Activated CD4-positive, alpha-beta T cell treated with anti-CD3 and anti-CD28 coated beads, Interleukin-2, Interleukin-4, amounts not matched to agents 100 ng/mL and 50 ng/mL, durations not matched to agents 16 hours and 8 hours (primary cell): ENCODE measurements around the gene HYOU1.
"Not testable (repeated sequence)": the region's sequence is repeated elsewhere in the genome, so short reads cannot be mapped to it uniquely, and the experiment has no call there.

Source experiments
- DNase-seq: peaks from one replicate; pipeline ENCODE4 v3.0.0-alpha.2; 2020; ENCODE audit warnings: low spot score

Gene HYOU1

DNA sequence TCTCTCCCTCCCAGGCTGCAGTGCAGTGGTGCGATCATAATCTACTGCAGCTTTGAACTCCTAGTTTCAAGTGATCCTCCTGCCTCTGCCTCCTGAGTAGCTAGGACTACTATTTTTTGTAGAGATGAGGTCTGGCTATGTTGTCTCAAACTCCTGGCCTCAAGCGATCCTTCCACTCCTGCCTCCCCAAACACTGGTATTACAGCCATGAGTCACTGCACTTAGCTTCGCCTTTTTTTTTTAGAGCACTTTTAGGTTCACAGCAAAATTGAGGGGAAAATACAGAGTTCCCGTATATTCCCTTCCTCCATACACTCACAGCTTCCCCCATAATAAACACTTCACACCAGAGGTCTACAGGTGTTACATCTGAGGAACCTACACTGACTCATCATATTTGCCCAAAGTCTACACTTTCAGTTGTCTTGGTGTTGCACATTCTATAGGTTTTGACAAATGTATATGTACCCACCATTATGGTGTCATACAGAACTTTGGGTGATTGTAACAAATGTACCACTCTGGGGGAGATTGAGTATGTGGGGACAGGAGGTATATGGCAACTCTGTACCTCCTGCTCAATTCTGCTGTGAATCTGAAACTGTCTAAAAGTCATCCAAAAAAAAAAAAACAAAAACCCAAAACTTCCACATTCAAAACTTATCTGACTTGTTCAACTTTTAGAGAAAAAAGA, 15.0 kb downstream of the HYOU1 start:
- no peak for DNase-seq

DNA sequence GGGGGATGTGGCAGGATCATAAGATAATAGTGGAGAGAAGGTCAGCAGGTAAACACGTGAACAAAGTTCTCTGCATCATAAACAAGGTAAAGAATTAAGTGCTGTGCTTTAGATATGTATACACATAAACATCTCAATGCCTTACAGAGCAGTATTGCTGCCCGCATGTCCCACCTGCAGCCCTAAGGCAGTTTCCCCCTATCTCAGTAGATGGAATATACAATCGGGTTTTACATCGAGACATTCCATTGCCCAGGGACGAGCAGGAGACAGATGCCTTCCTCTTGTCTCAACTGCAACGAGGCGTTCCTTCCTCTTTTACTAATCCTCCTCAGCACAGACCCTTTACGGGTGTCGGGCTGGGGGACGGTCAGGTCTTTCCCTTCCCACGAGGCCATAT, 17.5 kb downstream of the HYOU1 start:
- DNase-seq, result not testable (repeated sequence)

DNA sequence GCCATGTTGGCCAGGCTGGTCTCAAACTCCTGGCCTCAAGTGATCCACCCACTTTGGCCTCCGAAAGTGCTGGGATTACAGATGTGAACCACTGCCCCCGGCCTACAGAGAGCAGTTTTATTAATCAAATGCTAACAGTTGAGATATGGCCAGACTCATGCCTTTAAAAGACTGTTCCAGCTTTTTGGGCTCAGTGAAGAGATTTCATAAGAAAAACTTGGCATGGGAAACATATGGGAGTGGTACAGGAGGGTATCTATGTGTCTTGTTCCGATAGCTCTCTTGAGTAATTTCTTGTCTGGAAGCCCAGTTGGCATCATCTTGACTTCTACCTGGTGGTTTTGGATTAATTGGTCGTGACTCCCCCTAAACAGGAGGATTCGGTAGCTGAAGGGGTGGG, 18.1 kb downstream of the HYOU1 start:
- no peak for DNase-seq

DNA sequence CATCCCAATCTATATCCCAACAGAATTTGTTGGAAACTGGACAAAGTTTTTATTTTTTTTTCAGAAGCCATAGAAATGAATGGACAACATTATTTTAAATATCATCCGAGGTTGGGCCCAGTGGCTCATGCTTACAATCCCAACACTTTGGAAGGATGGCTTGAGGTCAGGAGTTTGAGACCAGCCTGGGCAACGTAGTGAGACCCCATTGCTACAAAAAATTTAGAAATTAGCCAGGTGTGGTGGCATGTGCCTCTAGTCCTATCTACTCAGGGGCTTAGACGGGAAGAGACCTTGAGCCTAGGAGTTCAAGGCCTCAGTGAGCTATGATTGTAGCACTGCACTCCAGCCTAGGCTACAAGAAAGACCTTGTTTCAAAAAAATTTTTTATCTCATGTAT, 22.2 kb downstream of the HYOU1 start:
- no peak for DNase-seq

DNA sequence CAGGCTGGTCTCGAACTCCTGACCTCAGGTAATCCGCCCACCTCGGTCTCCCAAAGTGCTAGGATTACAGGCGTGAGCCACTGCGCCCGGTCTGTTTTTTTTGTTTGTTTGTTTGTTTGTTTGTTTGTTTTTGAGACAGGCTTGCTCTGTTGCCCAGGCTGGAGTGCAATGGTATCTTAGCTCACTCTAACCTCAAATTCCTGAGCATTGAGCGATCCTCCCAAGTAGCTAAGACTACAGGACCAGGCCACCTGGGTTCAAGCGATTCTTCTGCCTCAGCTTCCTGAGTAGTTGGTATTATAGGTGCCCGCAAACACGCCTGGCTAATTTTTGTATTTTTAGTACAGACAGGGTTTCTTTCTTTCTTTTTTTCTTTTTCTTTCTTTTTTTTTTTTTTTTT, 23.6 kb downstream of the HYOU1 start:
- DNase-seq, result not testable (repeated sequence)

DNA sequence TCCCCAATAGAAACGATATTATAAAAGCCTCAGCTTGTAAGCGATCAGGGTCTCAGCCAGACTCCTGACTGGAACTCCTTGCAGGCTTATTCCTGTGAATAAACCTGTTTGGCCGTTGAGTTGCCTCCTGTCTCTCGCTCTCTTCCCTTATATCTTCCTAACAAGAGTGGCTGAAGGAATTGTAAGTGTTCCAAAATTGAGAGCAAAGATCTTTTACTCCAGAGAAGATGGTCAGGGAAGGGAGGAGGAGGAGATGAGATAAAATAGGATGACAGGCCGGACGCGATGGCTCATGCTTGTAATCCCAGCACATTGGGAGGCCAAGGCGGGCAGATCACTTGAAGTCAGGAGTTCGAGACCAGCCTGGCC, 25.1 kb downstream of the HYOU1 start:
- DNase-seq, result no peak

DNA sequence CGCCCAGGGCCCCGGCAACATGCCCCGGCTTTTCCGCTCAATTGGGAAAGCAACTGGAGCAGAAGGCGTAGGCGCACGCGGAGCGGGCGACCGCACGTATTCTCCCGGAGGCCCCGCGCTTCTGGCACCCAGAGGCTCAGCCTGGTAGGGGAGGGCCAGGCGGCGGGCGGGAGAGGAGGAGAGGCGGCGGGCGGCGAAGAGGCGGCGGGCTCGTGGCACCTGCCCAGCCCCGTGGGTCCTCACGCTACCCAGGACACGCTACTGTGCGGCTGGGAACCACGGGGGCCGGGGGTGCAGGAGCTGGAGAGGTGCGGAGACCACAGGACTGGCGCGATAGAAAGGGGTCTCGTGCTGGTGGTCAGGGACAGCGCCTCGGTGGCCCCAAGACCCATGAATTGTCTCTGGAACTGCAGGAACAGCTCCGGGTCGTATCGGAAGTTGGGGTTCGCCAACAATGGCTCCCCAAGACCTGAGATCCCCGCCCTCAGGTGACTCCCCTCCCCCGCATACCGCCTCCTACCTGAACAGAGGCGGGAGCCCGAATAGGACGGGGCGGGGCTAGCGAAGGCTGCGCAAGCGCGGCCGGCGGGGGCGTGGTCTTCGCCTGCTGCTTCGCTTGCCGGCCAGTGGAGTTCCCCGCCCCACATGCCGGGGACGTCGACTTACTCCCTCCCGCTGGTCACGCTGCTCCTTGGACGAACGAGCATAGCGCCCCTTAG, 26.5 kb downstream of the HYOU1 start, which contains the start of gene SLC37A4:
Gene SLC37A4 (minus strand): TSS at position 549 of the 719 bp plus-strand sequence.
- peak; percentile 98 for DNase-seq

DNA sequence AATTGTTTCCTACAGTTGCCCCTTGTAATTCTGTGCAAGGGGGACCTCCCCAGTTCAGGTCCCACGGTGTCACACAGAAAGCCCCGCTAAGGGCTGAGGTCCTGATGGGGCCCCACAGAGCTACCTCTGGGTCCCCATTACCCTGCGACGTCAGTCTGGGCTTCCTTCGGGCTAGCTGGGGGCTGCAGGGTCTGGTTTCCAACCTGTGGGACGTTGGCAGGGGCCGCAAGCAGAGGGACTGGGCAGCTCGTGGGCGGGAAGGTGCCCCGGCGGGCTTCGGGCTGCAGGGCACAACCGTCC, 27.0 kb downstream of the HYOU1 start:
- no peak for DNase-seq

DNA sequence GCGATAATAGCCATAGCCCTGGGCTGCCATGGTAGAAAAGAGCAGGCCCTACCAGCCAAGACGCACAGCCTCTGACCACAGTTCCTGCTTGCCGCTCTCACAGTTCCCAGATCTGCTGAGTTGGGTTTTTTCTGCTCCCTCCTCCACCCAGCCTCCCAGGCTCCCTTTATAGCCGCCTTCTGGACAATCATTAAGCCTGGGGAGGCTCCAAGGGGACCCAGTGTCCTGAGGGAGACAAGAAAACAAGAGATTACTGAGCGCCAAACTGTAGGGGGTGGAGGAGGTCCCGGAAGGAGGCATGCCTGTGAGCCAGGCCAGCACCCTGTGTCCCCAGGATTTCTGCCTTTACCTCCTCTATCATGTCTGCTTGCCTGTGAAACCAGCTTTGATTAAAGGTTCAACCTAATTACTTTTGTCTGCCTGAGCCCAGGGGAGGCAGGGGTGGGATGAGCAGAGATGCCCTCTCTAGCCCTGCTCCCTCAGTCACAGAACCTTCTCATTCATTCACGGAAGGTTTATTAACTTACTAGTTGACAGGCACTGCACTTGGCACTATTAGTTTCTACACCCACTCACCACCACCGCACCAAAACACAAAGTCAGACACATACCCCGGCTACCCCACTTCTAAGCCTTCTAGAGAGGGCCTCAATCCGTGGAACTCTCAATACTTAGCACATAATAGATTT, 27.5 kb downstream of the HYOU1 start:
- DNase-seq, result no peak

DNA sequence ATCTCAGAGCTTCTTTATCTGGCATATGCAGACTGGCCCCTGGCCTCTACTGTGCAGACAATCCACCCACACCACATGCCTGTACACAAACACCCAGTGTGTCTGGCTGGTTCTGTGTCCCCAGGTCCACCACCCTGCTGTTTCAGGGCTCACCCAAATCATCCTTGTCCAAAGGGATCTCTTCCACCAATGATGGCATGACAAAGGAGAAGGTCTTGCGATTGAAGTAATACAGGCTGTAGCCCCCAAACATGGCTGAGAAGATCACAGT, 28.0 kb downstream of the HYOU1 start:
- no peak for DNase-seq

DNA sequence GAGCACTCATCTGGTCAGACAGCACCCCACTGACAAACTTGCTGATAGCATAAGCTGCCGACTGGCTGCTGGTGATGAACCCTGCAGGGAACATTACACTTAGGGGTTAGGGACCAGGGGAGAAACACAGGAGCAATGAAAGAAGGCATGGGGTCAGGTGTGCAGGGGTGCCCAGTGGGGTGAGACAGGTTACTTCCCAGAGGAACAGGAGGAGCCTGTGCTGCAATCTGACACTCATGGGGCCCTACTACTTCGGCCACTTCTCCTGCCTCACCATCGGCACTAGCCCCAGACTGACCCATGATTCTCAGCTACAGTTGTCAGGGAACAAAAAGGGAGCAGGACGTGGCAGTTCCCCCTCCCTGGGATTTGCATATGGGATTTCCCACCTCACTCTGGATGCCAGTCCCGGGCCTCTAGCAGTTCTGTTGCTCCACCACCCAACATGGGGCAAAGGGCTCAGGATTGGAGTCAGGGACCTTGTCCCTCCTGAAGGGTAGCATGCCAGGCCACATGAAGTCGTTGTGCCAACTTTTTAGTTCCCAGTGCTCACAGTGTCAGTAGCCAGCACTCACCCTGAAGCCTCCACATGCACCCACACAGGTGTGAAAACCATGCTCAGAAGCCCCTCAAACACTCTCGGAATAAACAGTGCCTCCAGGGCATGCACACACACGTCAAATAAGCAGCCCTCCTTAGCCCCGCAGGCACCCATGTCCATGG, 28.5 kb downstream of the HYOU1 start:
- no peak for DNase-seq

DNA sequence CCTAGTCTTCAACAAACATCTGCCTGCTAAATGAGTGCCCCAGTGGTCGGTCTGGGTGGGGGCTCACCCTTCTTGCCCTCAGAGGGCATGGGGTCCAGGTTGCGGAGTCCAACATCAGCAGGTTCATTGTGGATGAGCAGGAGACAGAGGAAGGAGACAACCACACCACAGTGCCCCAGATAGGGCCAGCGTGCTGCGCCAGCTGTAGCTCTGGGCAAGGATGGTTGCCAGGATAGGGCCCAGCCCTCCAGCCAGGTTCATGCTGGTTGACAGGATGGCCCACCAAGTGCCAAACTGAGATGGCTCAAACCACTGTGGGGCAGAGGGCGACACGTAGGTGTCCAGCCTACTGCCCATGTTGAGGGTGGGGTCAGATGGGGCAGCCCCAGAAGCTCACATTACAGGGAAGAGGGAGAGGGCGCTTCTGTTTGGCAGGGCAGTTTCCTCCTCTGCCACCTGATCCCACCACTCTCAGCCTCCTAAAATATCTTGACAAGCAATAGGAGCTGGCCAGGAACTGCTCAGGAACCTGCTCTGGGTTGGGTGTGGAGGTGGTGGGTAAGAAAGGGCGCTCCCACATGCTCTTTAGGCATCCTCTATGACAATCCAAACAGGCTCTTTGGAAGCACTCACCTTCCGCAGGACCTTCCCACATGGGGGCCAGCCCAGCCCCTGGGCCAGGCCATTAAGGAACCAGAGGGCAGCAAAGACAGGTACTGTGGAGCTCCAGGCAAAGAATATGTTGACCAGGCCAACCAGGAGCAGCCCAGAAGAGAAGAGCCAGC, 29.3 kb downstream of the HYOU1 start:
- DNase-seq, result no peak

DNA sequence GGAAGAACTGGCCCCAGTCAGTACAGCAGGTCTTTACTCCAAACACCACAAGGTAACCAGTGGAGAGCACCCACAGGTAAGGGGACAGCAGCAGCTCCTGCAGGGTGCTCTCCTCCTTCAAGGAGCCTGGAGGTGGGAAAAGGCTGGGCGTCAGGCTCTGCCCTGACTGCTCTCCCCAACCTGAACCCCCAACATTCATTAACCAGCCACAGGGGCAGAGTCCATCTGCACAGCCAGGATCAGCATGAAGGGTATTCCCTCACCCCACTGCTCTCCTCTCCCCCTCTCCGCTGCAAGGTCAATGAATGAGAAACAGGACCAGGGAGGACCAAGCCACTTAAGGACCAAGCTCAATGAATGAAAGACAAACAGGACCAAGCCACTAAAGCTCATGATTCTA, 30.0 kb downstream of the HYOU1 start:
- DNase-seq, result no peak

DNA sequence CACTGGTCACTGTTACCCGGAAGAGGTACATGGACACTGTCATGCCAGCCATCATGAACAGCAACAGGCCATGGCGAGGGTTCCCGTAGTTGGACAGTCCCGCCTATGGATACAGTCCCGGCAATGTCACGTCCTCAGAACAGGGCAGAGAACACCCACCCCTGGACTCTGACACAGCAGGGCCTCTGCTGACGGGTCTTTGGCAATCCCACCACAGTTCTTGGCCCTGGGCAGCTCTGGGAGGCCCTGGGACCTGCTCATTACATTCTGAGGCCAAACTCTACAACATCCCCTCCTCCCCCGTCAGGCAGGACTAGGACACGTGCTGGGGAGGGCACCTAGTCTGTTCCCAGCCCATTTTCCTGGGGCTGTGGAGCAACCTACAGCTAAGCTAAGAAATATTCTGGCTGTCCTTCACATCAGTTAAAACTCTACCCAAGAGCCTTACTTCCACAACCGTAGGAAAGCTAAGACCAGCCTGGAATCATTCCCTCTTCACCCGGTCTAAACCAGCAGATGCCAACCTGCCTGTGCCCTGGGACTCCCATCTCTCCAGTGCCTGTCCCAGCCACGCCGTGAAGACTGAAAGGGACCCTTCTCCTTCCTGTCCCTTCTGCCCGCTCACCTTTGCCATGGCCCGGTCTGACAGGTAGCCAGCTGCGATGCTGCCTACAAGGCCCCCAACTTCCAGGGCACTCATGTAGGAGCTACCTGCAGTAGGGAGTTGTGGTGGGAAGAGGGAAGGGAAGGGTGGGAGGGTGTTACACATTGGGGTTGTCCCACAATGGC, 30.8 kb downstream of the HYOU1 start:
- no peak for DNase-seq

DNA sequence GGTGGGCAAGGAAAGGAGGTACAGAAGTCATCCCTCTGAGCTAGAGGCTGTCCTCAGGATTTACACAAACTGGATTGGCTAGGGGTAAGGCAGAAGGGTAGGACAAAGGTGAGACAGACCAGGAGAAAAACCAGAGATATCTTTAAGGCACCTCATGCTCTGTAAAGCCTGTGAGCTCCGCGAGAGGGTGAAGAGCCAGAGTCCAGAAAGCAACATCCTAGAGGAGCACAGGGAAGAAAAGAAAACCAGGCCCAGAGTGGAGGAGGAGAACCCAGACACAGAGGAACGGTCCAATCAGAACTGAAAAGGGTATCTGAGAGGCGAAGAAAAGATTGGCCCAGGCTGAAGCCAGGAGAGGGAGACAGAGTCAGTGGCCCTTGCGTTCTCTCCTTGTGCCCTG, 31.5 kb downstream of the HYOU1 start:
- DNase-seq, result no peak

DNA sequence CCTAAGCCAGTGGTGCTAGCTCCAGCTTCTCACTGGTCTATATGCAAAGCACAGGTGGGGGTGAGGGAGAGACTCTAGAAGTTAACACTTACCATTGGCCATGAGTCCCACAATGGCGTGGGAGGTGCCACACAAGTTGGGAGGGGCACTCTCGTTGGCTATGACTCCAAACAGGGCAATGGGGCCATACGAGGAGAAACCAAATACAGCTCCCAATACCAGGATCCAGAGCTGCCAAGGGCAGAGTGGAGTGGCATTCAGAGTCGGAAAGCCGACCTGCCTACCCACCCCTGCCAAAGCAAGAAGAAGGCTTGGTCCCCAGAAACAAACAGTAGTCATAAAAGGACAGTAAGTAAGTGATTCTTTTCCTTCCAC, 31.9 kb downstream of the HYOU1 start:
- no peak for DNase-seq

DNA sequence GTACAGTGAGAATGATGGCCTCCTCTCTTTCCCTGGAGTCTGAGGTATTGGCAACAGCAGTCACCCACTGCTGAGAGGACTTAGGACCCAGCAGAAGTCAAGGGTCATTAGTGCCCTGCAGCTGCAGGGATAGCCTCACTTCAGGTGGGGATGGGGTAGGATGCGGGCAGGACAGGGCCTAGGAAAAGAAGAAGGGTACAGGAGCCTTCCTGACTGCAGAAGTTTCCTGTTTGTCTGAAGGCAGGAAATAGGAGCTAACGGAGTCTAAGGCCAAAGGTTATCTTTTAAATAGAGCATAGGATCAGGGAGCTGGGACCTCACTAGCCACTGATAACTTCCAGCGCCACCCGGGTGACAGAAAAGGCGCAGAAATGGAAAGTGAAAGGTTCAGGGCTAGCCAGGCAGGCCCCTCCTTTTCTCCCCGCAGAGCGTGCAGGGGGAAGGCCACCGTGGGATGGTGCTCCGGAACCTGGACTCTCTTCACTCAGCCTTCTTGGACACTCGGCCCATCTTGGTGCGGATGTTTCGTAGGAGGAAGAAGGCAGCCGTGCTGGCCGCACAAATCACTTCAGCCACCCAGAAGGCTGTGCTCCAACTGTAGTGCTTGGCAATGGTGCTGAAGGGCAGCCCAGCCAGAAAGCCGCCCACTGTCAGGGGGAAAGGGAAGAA, 32.4 kb downstream of the HYOU1 start:
- no peak for DNase-seq

DNA sequence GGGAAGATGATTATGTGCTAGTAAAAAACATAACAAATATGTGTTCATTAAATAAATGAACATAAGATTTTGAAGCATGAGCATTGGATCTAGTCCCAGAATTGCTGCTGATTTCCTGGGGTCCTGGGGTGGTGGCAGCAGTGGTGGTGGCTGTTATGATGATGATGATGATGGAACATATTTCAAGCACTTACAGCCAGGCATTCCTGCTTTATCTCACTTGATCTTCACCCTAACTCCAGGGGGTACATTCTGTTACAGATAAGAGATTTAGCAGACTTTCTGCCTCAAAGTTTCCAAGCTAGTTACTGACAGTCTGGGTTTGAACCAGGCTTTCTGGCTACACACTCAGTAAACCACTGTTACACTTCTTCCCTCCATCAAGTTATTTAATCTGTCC, 33.3 kb downstream of the HYOU1 start:
- DNase-seq, result no peak

DNA sequence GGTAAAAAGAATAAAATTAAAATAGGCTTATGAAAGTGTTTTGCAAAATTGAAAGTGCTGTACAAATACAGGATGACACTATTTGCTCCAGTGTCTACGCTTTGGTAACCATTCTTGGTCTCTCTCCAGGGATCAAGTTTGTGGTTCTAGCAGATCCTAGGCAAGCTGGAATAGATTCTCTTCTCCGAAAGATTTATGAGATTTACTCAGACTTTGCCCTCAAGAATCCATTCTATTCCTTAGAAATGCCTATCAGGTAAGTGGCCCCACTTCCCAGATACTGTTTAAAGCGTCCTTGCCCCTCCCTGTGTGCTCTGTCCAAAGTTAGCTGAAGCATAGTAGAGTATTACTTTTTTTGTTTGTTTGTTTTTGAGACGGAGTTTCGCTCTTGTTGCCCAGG, 35.4 kb downstream of the HYOU1 start:
- no peak for DNase-seq

DNA sequence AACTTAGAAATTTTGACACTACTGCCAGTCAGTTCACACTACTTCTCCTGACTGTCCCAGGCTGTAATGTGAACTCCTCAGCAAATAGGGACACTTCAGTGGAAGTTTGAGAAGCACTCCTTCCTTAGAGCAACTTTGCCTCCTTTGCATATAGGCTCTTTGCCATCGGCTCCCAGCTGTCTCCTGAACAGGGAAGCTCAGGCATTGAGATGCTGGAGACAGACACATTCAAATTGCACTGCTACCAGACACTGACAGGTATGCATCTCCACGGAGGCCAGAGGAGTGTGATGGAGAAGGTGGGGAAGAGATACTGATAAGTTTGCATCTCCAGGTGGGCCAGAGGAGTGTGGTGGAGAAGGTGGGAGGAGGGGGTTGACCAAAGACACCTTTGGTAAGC, 37.0 kb downstream of the HYOU1 start:
- no peak for DNase-seq
